Spinal cord (tissue), 10 donors: ENCODE measurements around the gene ARID2. TPM values are rescaled to one million over a fixed set of nuclear protein-coding genes. Genes with fewer than 3 reads are reported as not detected.

Experiments used
- DNase-seq, 6 donors: peaks; one replicate each; pipeline versions ENCODE4 v3.0.0 to v3.0.0-alpha.2; 2013 to 2015; ENCODE audit warnings: low spot score in 6 of 6, low read depth in 4 of 6
- H3K27ac ChIP-seq: one replicate; pipeline ENCODE4 v1.5.1; 2013; ENCODE audit warnings: low read depth, low read length, control low read depth
- H3K27me3 ChIP-seq: one replicate; pipeline ENCODE4 v1.6.1; 2013; ENCODE audit warnings: low read length; ENCODE audit not compliant: control insufficient read depth, insufficient read depth
- H3K36me3 ChIP-seq: one replicate; pipeline ENCODE4 v1.6.1; 2013; ENCODE audit warnings: low read length; ENCODE audit not compliant: control insufficient read depth, insufficient read depth
- H3K4me1 ChIP-seq: one replicate; pipeline ENCODE4 v1.6.1; 2013; ENCODE audit warnings: low read length; ENCODE audit not compliant: control insufficient read depth, insufficient read depth
- H3K4me3 ChIP-seq: one replicate; pipeline ENCODE4 v1.5.1; 2013; ENCODE audit warnings: low read depth, low read length, control low read depth
- H3K9me3 ChIP-seq: one replicate; pipeline ENCODE4 v1.6.1; 2013; ENCODE audit warnings: low read length; ENCODE audit not compliant: control insufficient read depth, insufficient read depth
- WGBS: methylation state at CpG from one replicate; pipeline ENCODE4 v1.1.5; 2013; ENCODE audit warnings: missing lambda C conversion rate; ENCODE audit not compliant: insufficient coverage; 5-methylcytosine and 5-hydroxymethylcytosine counted together
- long read RNA-seq, 4 donors: transcript quantifications; one replicate each; lab custom pipeline, GENCODE V29; 2026
- polyA plus RNA-seq, 2 donors: library from polyadenylated mRNA; unstranded; fragments of 120-200 nt; gene quantifications; one replicate each; pipeline ENCODE4 v1.2.1, GENCODE V29; 2013; ENCODE audit not compliant: insufficient read length in 2 of 2
- total RNA-seq, 2 donors: library from RNA; depleted of rRNA in 1 of 2; stranded (reverse); fragments of 120-200 nt in 1 of 2; fragments of >200 nt in 1 of 2; gene quantifications; one replicate each; pipeline versions ENCODE4 v1.2.3 to v1.2.4, GENCODE V29; 2013 to 2014
- donor health status: healthy.

Gene ARID2
- 10 to 100 TPM; 35.6 to 53.2 TPM for total RNA-seq
- 10 to 100 TPM; 16.3 to 19.4 TPM for polyA plus RNA-seq
- long read RNA-seq, donor 1, result 0 reads
- long read RNA-seq, donor 2, result 0 reads
- long read RNA-seq, donor 3, full-length matches to known transcripts, result 1 of 1 reads
- long read RNA-seq, donor 3, partial matches to known transcripts, result 0 of 1 reads
- long read RNA-seq, donor 3, other reads (novel, unspliced or antisense), result 0 of 1 reads
- long read RNA-seq, donor 4, result 0 reads

- DNase-seq, result peak in 5 of 6 donors; percentile 39 to 88 (median 53)
- Histone ChIP-seq H3K4me1 (peaks cover 4% of the 10 kb centered on the region), H3K27me3 (no peaks in the 10 kb centered on the region), H3K36me3 (no peaks in the 10 kb centered on the region), H3K4me3 (peak within 1 kb of the TSS; percentile 97), H3K9me3 (no peaks in the 10 kb centered on the region), H3K27ac (peak within 1 kb of the TSS; percentile 100)
- 0% methylated on average over 56 of the region's 88 CpGs for WGBS
Measured at GRCh38 chr12:45729233-45730083, at the start of gene ARID2. Gene ARID2 (plus strand): TSS chr12:45729706. CDS start chr12:45729837, 131 bp downstream.

- Histone ChIP-seq H3K4me1 (no peaks in the 10 kb centered on the region), H3K27ac (no peak overlapping the region), H3K9me3 (no peaks in the 10 kb centered on the region), H3K4me3 (no peak overlapping the region), H3K36me3 (no peaks in the 10 kb centered on the region), H3K27me3 (no peaks in the 10 kb centered on the region)
- no peak for DNase-seq
Measured at GRCh38 chr12:45680362-45680761, 49.1 kb upstream of the ARID2 start.

- no peaks in the 10 kb centered on the region for H3K27me3 ChIP-seq
- H3K27ac ChIP-seq, result no peak overlapping the region
- H3K36me3 ChIP-seq, result no peaks in the 10 kb centered on the region
- H3K4me1 ChIP-seq, result no peaks in the 10 kb centered on the region
- no peak for DNase-seq
- H3K4me3 ChIP-seq, result no peak overlapping the region
- no peaks in the 10 kb centered on the region for H3K9me3 ChIP-seq
Measured at GRCh38 chr12:45681465-45681864, 48.0 kb upstream of the ARID2 start.

GRCh38 chr12:45685680-45686079, 43.8 kb upstream of the ARID2 start:
- no CpG with 5 or more reads among the region's 1 CpG for WGBS
- Histone ChIP-seq H3K9me3 (no peaks in the 10 kb centered on the region), H3K4me3 (no peak overlapping the region), H3K36me3 (no peaks in the 10 kb centered on the region), H3K4me1 (no peaks in the 10 kb centered on the region), H3K27ac (no peak overlapping the region), H3K27me3 (no peaks in the 10 kb centered on the region)
- DNase-seq, result no peak

- Histone ChIP-seq H3K4me1 (no peaks in the 10 kb centered on the region), H3K36me3 (no peaks in the 10 kb centered on the region), H3K27ac (no peak overlapping the region), H3K4me3 (no peak overlapping the region), H3K9me3 (no peaks in the 10 kb centered on the region), H3K27me3 (no peaks in the 10 kb centered on the region)
- WGBS, result no CpG with 5 or more reads among the region's 1 CpG
- no peak for DNase-seq
Measured at GRCh38 chr12:45687081-45688015, 42.2 kb upstream of the ARID2 start.

GRCh38 chr12:45688183-45688582, 41.3 kb upstream of the ARID2 start:
- Histone ChIP-seq H3K9me3 (no peaks in the 10 kb centered on the region), H3K4me1 (no peaks in the 10 kb centered on the region), H3K4me3 (no peak overlapping the region), H3K27ac (no peak overlapping the region), H3K27me3 (no peaks in the 10 kb centered on the region), H3K36me3 (no peaks in the 10 kb centered on the region)
- DNase-seq, result no peak

GRCh38 chr12:45695035-45695434, 34.5 kb upstream of the ARID2 start:
- no peaks in the 10 kb centered on the region for H3K27me3 ChIP-seq
- H3K4me1 ChIP-seq, result no peaks in the 10 kb centered on the region
- peaks cover 6% of the 10 kb centered on the region for H3K9me3 ChIP-seq
- H3K4me3 ChIP-seq, result no peak overlapping the region
- DNase-seq, result no peak
- no CpG with 5 or more reads among the region's 2 CpGs for WGBS
- no peak overlapping the region for H3K27ac ChIP-seq
- H3K36me3 ChIP-seq, result peaks cover 10% of the 10 kb centered on the region

- H3K4me3 ChIP-seq, result no peak overlapping the region
- no peaks in the 10 kb centered on the region for H3K27me3 ChIP-seq
- H3K36me3 ChIP-seq, result peaks cover 10% of the 10 kb centered on the region
- H3K4me1 ChIP-seq, result no peaks in the 10 kb centered on the region
- peaks cover 6% of the 10 kb centered on the region for H3K9me3 ChIP-seq
- DNase-seq, result no peak
- no peak overlapping the region for H3K27ac ChIP-seq
Measured at GRCh38 chr12:45695606-45696005, 33.9 kb upstream of the ARID2 start.

GRCh38 chr12:45696049-45696448, 33.5 kb upstream of the ARID2 start:
- WGBS, result 97% methylated on average over 7 of the region's 7 CpGs
- Histone ChIP-seq H3K27me3 (no peaks in the 10 kb centered on the region), H3K9me3 (peaks cover 6% of the 10 kb centered on the region), H3K36me3 (peaks cover 10% of the 10 kb centered on the region), H3K4me3 (no peak overlapping the region), H3K27ac (no peak overlapping the region), H3K4me1 (no peaks in the 10 kb centered on the region)
- no peak for DNase-seq
